A673 (cell line): ENCODE data around the gene FAM124B.

Experiments used
- EZH2 ChIP-seq: fragments of 200-600 bp; sonication (generic); IDR thresholded peaks from 2 replicates; pipeline ENCODE4 v1.6.1; 2017; ENCODE audit warnings: borderline replicate concordance, low read depth, mild to moderate bottlenecking, mixed read lengths, antibody characterized with exemption, low read length; ENCODE audit not compliant: poor library complexity, severe bottlenecking
- TF ChIP-seq, protein P1 (sequence below): fragments of 300-800, 200-600 bp; sonication (generic); conservative IDR thresholded peaks from 2 replicates; pipeline ENCODE4 v1.5.1; 2017; ENCODE audit warnings: low read depth, mild to moderate bottlenecking, antibody characterized with exemption, low read length, moderate library complexity, mixed read lengths

DNA sequence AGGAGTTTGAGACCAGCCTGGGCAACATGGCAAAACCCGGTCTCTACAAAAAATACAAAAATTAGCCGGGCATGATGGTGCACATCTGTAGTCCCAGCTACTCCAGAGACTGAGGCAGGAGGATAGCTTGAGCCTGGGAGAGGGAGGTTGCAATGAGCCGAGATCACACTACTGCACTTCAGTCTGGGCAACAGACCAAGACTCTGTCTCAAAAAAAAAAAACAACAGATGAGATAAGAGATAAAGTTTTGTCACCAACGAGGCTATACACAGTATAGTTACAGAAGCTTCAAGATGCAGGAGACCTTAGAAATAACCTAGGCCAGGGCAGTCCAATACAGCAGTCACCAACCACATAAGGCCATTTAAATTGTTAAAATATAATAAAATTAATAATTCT, 9.4 kb downstream of the FAM124B start:
- TF ChIP-seq EZH2: no peak
- TF ChIP-seq, protein P1, sequence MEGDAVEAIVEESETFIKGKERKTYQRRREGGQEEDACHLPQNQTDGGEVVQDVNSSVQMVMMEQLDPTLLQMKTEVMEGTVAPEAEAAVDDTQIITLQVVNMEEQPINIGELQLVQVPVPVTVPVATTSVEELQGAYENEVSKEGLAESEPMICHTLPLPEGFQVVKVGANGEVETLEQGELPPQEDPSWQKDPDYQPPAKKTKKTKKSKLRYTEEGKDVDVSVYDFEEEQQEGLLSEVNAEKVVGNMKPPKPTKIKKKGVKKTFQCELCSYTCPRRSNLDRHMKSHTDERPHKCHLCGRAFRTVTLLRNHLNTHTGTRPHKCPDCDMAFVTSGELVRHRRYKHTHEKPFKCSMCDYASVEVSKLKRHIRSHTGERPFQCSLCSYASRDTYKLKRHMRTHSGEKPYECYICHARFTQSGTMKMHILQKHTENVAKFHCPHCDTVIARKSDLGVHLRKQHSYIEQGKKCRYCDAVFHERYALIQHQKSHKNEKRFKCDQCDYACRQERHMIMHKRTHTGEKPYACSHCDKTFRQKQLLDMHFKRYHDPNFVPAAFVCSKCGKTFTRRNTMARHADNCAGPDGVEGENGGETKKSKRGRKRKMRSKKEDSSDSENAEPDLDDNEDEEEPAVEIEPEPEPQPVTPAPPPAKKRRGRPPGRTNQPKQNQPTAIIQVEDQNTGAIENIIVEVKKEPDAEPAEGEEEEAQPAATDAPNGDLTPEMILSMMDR: no peak
